ENCODE data around the gene MYO5B. TPM values are rescaled to one million over a fixed set of nuclear protein-coding genes. Genes with fewer than 3 reads are reported as not detected.
"Not testable (repeated sequence)": the region's sequence is repeated elsewhere in the genome, so short reads cannot be mapped to it uniquely, and the experiment has no call there.

MYO5B gene
- polyA plus RNA-seq = 1 to 10 TPM; 1.4 to 8.2 (median 3.3) TPM

DNA sequence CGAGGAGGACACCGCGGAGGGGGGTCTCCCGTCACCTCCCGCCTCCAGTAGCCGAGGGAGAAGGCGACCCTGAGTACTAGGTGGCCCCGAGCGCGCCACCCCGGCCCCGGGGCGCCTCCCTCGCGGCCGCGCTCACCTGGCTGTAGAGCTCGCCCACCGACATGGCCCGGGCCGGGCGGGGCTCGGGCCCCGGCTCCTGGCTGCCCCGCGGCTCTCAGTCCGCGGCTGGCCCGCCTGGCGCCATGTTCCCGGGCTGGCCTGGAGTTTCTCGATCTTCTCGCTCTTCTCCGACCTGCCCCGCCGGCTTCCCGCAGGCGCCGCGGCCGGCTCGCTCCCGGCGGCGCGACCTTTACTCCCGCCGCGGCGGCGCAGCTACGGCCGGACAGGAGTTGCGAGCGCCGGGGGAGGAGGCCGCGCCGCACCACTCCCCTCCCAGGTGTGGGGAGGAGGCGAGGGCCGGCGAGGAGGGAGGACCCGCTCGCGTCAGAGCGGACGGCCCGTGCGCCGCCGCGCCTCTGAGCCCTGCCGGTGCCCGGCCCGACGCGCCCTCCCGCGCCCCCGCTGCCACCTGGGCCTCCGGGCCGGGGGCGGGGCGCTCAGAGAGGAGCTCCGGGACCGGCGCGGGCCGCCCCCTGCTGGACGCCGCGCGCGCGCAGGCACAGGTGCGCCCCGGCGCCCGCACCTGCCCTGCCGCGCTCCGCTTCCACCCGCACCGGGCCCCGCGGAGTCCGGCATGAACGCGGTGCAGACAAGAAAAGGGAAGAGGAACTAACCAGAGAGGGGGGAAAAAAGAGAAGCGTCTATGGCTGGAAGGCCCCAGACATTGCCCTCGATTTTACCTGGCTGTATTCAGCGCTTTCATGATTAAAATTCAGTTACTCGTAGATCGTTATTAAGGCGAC is at the start of gene MYO5B:
Gene MYO5B (minus strand): TSS at position 517 of the 902 bp plus-strand sequence. CDS start 354 bp downstream, at position 163.
- WGBS, 3 donors = 1 to 2% (median 1%) methylated on average over 80 to 115 of the region's 115 CpGs
- no peak within 1 kb of the TSS for H3K27ac ChIP-seq (ENCODE audit: low read depth, low read length)

DNA sequence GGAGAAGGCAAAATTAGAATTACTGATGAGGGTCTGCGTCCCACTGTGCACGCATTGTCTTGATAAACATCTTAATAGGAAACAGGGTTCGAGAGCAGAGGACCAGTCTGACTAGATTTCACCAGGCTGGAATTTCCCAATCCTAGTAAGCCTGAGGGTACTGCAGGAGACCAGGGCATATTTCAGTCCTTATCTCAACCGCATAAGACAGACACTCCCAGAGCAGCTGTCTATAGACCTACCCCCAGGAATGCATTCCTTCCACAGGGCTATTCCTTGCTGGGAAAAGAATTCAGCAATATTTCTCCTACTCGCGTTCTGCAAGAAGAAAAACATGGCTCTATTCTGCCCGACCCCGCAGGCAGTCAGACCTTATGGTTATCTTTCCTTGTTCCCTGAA is 46.8 kb upstream of the MYO5B start:
- WGBS, 3 donors = 79 to 95% (median 93%) methylated on average over 8 of the region's 8 CpGs
- not testable (repeated sequence) for H3K27ac ChIP-seq (ENCODE audit: low read depth, low read length)

DNA sequence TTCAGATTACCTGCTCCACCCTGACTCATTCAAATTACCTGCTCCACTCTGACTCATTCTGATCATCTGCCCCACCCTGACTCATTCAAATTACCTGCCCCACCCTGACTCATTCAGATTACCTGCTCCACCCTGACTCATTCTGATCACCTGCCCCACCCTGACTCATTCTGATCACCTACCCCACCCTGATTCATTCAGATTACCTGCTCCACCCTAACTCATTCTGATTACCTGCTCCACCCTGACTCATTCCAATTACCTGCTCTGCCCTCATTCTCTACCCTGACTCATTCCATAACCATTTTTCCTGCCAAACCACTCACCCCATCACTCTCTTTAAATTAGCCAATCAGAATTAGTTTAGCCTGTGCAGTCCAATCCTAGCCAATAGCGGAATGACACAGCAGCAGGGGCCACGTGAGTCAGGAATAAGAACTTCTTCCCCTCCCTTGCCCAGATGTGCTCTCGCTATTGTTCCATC is 45.2 kb upstream of the MYO5B start:
- 75 to 97% (median 93%) methylated on average over 3 of the region's 3 CpGs for WGBS, 3 donors
- no peak overlapping the region for H3K27ac ChIP-seq (ENCODE audit: low read depth, low read length)

DNA sequence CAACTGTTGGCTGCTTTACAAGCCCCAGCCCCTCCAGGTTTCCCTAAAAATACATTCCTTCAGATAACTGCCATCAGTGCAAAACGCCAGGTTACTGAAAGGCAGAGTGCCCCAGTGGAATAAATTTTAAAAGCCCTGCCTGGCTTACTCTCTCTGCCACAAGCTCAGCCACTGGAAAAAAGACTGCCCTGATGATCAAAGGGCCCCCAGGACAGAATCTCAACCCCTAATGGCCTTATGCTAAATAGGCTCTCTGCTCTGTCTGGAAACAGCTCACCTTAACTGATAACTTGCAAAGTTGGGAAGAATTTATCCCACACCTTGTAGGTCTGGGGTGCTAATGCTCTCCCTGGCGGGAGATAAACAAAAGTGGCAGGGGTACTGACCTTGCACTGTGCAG is 37.5 kb upstream of the MYO5B start:
- H3K27ac ChIP-seq (ENCODE audit: low read depth, low read length) = no peak overlapping the region
- 55 to 73% (median 56%) methylated on average over 2 of the region's 2 CpGs for WGBS, 3 donors

DNA sequence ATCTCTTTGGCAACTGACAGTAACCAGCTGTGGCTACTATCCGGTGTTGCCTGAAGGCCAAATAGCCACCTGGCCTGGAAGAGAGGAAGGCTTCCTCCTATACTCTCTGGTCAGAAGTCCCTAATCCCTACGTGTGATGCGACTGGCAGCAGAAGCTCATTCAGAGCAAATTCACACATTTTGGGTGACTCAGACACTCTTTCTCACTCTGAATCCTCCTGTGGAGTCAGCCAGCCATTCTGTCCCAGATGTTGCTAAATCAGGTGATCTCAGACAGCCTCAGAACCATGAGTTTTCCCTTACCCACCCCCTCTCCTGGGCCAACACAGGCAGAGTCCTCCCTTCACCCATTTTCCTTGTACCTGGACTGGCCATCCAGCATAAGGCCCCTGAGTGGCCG is 36.7 kb upstream of the MYO5B start:
- H3K27ac ChIP-seq (ENCODE audit: low read depth, low read length) = no peak overlapping the region
- 69 to 85% (median 71%) methylated on average over 4 of the region's 4 CpGs for WGBS, 3 donors

DNA sequence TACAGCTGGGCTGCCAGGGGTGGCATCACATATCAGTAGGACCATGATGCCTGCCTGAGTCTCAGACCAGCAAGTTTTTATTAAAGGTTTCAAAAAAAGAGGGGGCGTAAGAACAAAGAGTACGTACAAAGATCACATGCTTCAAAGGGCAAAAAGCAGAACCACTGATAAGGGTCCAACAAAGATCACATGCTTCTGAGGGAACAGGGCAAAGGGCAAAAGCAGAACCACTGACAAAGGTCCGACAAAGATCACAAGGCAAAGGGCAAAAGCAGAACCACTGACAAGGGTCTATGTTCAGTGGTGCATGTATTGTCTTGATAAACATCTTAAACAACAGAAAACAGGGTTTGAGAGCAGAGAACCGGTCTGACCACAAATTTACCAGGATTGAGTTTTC is 25.3 kb upstream of the MYO5B start:
- 91 to 93% (median 92%) methylated on average over 4 of the region's 4 CpGs for WGBS, 3 donors
- H3K27ac ChIP-seq (ENCODE audit: low read depth, low read length) = not testable (repeated sequence)

DNA sequence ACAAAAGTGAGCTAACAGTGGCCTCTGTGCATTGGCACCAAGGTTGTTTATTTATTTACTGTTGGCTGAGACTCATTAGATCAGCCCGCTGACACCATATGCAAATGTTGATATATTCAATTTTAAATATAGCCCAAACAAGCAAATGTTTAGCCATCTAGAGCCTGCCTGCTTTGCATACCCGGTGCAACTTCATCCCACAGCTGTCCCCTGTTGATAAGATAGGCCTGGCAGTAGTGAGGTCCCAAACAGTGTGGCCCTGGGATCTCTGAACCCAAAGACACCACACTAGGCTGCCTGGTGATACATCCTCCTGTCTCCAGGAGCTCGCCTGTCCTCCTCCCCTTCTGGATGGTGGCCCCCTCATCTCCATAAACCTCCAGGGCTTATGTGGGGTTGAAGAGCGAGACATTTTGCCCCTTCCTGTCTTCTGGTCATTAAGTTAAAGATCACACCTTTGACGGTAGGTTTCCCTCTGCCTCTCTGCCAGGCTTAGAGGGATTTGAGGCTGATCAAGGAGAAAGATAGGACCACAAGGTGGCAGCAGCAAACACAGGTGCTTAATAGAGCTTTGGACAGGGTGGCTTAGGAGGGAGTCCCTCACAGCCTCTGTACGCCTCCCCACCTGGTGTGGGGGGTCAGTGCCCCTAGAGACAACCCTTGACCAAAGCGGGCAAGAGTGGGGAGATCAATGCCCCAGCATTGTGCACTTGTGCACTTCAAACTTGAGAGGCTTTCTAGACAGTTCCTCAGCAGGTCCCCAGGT is 23.7 kb upstream of the MYO5B start:
- 48 to 61% (median 56%) methylated on average over 7 of the region's 7 CpGs for WGBS, 3 donors
- H3K27ac ChIP-seq (ENCODE audit: low read depth, low read length) = no peak overlapping the region

DNA sequence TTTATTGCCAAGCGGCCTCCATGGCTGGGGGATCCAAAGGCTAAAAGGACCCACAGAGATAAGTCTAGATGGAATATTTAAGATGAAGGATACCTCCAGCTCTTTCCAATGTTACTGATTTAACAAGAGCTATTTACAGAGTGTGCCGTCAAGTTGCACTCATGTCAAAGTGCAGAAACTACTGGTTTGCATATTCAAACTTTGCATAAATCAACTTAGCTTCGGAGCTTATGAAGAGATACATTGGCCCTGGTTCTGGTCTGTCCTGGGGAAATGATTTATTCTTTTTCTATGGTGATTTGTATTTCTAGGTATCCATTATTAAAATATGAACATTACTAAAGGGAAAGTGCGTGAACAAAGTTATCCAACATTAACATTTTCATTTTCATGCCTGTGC is 14.4 kb upstream of the MYO5B start:
- H3K27ac ChIP-seq (ENCODE audit: low read depth, low read length) = no peak overlapping the region
- 89 to 91% (median 91%) methylated on average over 4 of the region's 4 CpGs for WGBS, 3 donors

DNA sequence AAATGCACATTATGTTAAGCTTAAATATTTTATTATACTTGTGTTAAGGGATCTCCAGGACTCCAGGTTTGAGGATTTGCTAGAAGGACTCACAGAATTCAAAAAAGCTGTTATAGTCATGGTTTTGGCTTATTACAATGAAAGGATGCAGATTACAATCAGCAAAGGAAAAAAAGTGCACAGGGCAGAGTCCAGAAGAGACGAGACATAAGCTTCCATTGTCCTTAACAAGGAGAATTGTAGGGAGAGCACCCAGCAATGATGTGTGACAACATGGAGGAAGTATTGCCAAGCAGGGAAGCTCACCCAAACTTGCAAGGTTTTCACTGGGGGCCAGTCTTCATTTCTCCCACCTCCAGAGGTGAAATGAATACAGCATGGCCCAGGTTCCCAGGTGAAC is 12.8 kb upstream of the MYO5B start:
- WGBS, 3 donors = 42 to 44% (median 43%) methylated on average over 1 of the region's 1 CpG
- no peak overlapping the region for H3K27ac ChIP-seq (ENCODE audit: low read depth, low read length)

DNA sequence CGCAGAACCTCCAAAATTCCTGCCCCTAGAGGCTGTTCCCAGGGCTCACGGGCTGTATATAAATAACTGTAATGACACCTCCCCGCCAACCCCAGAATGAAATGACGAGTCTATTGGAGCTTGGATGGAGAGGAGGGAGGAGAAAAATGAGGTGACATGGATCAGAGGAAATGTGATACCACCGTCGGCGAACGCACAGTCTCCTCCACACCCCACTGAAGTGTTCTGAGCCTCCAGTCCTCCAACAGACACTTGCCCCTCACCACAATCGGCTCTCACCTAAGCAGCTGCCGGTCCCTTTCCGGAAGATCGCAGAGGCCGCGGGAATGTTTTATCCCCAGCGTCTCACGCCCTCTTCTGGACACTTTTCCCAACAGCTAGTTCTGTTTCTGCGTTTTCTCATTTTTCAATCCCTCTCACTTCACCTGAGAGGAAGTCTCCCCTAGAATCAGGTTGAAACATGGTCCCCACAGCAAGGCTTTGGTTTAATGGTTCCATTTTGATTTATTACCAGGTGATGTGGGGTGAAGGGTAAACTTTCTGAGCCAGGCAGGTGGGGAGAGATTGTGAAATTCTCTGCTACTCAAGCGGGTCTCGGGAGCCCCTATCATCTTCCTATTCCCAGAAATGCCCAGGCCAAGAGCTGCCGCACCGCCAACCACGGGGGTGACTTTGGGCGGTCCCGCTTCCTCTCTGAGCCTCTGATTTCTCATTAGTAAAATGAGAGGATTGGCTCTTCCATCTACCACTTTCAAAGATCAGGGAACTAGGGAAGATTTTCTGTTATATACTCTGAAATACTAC is 9.1 kb upstream of the MYO5B start:
- 20 to 22% (median 22%) methylated on average over 24 of the region's 24 CpGs for WGBS, 3 donors
- H3K27ac ChIP-seq (ENCODE audit: low read depth, low read length) = no peak overlapping the region

DNA sequence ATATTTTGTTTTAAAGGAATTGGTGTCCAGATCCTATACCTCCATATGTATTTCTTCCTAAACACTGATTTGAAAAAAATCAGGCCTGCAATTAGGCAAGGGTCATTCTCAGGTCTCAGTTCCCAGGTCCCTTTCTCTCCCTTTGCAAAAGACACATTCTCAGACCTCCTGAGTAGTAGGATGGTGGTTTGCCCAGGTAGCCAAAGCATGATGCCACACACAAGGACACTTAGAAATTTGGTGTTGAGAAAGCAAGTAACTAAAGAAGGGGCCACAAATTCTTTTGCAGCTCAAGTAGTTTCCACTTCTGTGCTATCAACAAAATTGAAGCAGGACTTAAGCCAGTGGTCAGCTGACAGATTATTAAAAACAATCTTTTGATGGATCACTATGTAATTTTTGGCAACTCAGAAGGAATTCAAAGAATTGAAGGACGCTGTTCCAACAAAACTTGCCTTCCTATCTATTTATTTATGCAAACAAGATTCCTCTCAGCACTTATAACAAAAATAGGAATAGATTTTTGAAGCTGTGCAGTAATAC is 6.6 kb upstream of the MYO5B start:
- H3K27ac ChIP-seq (ENCODE audit: low read depth, low read length) = no peak overlapping the region
- WGBS, 3 donors = 55 to 63% (median 58%) methylated on average over 1 of the region's 1 CpG

DNA sequence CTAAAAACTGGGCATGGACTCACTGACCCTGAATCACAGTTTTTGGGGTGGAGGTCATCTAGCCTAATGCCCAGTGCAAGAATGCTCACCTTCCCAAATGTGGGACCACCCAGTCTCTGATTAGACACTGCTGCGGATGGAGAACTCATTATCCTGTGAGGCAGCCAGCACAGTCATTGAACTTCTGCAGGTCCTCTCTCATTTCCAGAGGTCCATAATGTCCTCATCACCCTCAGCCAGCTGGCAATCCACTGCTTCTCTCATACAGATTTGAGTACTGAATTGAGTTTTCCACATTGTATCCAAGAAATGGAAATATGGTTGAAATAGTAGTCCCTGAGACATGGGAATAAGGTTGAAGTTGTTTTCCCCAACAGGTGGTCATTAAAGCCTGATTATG is 5.0 kb upstream of the MYO5B start:
- WGBS, 3 donors = 47 to 86% (median 79%) methylated on average over 1 of the region's 1 CpG

DNA sequence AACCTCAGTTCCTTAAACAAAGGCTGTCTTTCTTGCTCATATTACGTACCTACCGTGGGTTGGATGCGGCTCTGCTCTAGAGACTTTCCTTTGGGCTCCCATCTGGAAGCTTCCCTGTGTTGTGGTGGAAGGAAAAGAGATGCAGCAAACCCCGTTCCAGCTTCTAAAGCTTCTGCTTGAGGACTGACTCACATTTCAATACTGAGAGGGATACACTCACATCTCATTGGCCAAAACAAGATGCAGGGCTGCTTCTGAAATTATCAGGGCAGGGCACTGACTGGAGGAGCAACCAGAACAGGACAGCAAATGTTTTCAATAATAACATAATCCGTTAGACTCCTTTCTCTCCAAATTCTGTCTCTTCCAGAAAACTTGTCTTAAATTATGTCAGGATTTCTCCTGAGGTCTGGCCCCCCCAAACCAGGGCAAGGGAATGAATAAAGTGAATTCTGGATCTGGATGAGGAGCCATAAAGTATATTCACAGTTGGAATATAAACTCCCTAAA is 4.5 kb upstream of the MYO5B start:
- WGBS, 3 donors = 60 to 81% (median 71%) methylated on average over 5 of the region's 5 CpGs
- H3K27ac ChIP-seq (ENCODE audit: low read depth, low read length) = no peak overlapping the region

More for the DNA sequence above, 5.0 kb upstream of the MYO5B start:
- H3K27ac ChIP-seq (ENCODE audit: low read depth, low read length) = no peak overlapping the region

DNA sequence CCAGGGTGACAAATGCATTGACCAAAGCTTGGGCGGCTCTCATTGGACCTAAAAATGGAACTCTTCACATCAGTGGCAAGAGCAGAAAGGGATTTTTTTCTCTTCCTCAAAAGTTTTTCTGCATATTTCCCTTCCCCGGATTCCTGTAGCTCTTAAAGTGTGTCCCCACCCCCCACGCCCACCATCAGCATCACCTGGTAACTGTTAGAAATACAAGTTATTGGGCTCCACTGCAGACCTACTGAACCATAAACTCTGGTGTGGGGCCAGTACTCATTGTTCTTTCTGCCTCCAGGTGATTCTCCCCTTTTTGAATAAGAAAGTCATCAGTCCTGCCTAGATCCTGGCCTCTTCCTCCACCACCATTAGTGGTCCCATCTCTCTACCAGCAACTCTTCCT is 1.3 kb upstream of the MYO5B start:
- H3K27ac ChIP-seq (ENCODE audit: low read depth, low read length) = no peak overlapping the region
- WGBS, 3 donors = 90 to 95% (median 95%) methylated on average over 3 of the region's 3 CpGs

DNA sequence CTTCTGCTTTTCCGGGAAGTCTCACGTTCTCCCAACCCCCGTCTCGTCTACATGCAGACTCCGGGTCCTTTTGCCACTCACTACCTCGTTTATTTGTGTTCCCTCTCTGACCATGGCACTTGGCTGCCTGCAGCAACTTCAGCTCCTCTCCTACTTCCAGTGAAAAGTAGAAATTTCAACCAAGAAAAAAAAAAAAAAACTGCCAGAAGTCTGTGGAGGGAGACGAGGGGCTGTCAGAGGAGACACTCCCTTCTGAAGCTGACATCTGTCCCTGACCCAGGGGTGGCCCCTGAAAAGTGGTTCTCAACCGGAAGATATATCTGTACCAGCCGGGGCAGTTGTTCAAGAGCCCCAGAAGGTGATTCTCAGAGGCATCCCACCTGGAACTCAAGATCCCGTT is 742 bp upstream of the MYO5B start:
- H3K27ac ChIP-seq (ENCODE audit: low read depth, low read length) = no peak overlapping the region
- WGBS, 3 donors = 33 to 41% (median 39%) methylated on average over 10 of the region's 10 CpGs

DNA sequence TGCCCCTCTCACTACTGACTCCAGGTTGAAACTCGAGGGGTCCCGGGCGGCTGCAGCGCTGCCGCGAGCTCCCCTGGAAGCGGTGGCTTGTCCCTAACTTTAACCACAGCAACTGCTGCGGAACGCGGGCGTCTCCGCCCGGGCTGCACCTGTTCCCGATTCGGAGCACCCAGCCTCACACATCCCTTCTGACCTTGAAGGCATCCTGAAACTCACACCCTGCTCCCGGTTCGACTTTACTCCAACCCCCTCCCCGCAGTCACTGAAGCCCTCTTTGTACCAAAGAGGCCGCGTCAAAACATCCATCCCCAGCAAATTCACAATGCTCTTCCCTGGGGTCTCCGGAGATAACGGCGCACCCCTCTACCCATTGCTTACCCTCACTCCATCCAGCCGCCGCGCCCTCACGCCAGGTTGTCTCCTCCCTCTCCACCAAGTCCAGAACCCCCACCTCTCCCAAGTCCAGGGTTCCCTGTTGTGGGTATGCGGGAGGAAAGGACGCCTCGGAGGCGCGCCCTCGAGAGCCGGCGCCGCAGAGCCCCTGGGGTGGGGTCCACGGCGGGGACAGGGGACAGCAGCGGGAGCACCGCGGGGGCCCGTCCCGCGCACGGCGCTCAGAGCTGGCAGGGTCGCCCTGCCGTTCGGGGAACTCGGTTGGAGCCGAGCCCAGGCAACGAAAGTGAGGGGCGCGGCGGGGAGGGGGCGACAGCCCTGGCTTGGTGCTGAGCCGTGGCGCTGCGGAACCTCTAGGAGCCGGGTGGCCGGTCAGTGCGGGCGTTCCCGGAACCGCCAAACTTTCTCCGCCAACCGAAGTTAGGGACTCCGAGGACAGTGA is 934 bp downstream of the MYO5B start:
- H3K27ac ChIP-seq (ENCODE audit: low read depth, low read length) = no peak overlapping the region
- WGBS, 3 donors = 1 to 2% (median 2%) methylated on average over 61 to 68 of the region's 68 CpGs

Data from adipose tissue (tissue), 3 donors.